GM18526 (cell line): ENCODE results near the gene DIP2B.

Experiments used
- POLR2A ChIP-seq: IDR thresholded peaks from 3 replicates; pipeline ENCODE4 v1.6.1; 2011; ENCODE audit not compliant: insufficient read length; ENCODE audit errors: extremely low read depth

DIP2B gene

GRCh38 chr12:50723865-50724264 is 219.1 kb downstream of the DIP2B start:
- TF ChIP-seq POLR2A = no peak

GRCh38 chr12:50725011-50725942 is 220.5 kb downstream of the DIP2B start:
- TF ChIP-seq POLR2A = no peak

GRCh38 chr12:50727466-50727865 is 222.7 kb downstream of the DIP2B start:
- no peak for TF ChIP-seq POLR2A

- TF ChIP-seq POLR2A = no peak
Measured at GRCh38 chr12:50728417-50728816, 223.6 kb downstream of the DIP2B start.

- TF ChIP-seq POLR2A = no peak
Measured at GRCh38 chr12:50728841-50729240, 224.1 kb downstream of the DIP2B start.

- TF ChIP-seq POLR2A = no peak
Measured at GRCh38 chr12:50732591-50732990, 227.8 kb downstream of the DIP2B start.

GRCh38 chr12:50733706-50734105 is 228.9 kb downstream of the DIP2B start:
- no peak for TF ChIP-seq POLR2A

GRCh38 chr12:50734409-50735263 is 229.9 kb downstream of the DIP2B start:
- TF ChIP-seq POLR2A = no peak

GRCh38 chr12:50739611-50740010 is 234.8 kb downstream of the DIP2B start:
- TF ChIP-seq POLR2A = no peak

GRCh38 chr12:50740307-50740706 is 235.5 kb downstream of the DIP2B start:
- no peak for TF ChIP-seq POLR2A

- TF ChIP-seq POLR2A = no peak
Measured at GRCh38 chr12:50742776-50743175, 238.0 kb downstream of the DIP2B start.

- no peak for TF ChIP-seq POLR2A
Measured at GRCh38 chr12:50745861-50746260, 241.1 kb downstream of the DIP2B start.

GRCh38 chr12:50746431-50746830 is 241.6 kb downstream of the DIP2B start:
- TF ChIP-seq POLR2A = no peak

- TF ChIP-seq POLR2A = no peak
Measured at GRCh38 chr12:50747817-50748216, 243.0 kb downstream of the DIP2B start.

GRCh38 chr12:50749459-50749882 is 244.7 kb downstream of the DIP2B start:
- no peak for TF ChIP-seq POLR2A

- no peak for TF ChIP-seq POLR2A
Measured at GRCh38 chr12:50750366-50750765, 245.6 kb downstream of the DIP2B start.
